A673 (cell line): ENCODE data around the gene ATG7. TPM values are rescaled to one million over a fixed set of nuclear protein-coding genes. Genes with fewer than 3 reads are reported as not detected.

Experiments used
- BruUV-seq: library from RNA; stranded (reverse); fragments of 400-500 nt; replicated peaks from 2 replicates; lab custom pipeline; 2021; lab: Mats Ljungman, UMichigan
- CTCF ChIA-PET: fragments of 300-600 bp; sonication (Branson Sonifier 250); formaldehyde crosslinking; loops from one replicate; lab custom pipeline; 2022; ENCODE audit warnings: antibody characterized with exemption; lab: Charles Lee
- POLR2A ChIA-PET: fragments of 300-600 bp; sonication (Branson Sonifier 250); formaldehyde crosslinking; loops from one replicate; lab custom pipeline; 2022; ENCODE audit warnings: antibody characterized with exemption; ENCODE audit not compliant: low non-redundant PET; lab: Charles Lee
- DNase-seq: peaks from one replicate; pipeline ENCODE4 v3.0.0-alpha.2; 2015; ENCODE audit warnings: low spot score
- H3K27ac ChIP-seq: fragments of 200-600 bp; sonication (generic); 2 replicates; pipeline ENCODE4 v1.5.1; 2016; ENCODE audit warnings: mixed run types, low read depth, mild to moderate bottlenecking, mixed read lengths, antibody characterized with exemption, low read length; ENCODE audit not compliant: poor library complexity, severe bottlenecking
- H3K27me3 ChIP-seq: fragments of 200-600 bp; sonication (generic); replicated peaks from 2 replicates; pipeline ENCODE4 v1.6.1; 2017; ENCODE audit warnings: mixed run types, low read depth, mild to moderate bottlenecking, mixed read lengths, antibody characterized with exemption, low read length; ENCODE audit not compliant: insufficient read depth, poor library complexity
- H3K36me3 ChIP-seq: fragments of 200-600 bp; sonication (generic); 2 replicates; pipeline ENCODE4 v1.6.1; 2016; ENCODE audit warnings: mixed run types, mild to moderate bottlenecking, mixed read lengths, antibody characterized with exemption, low read length; ENCODE audit not compliant: insufficient read depth, poor library complexity, severe bottlenecking
- H3K4me1 ChIP-seq: fragments of 200-600 bp; sonication (generic); 2 replicates; pipeline ENCODE4 v1.6.1; 2017; ENCODE audit warnings: mixed run types, mild to moderate bottlenecking, mixed read lengths, antibody characterized with exemption, low read length; ENCODE audit not compliant: insufficient read depth, poor library complexity, severe bottlenecking
- H3K4me3 ChIP-seq: fragments of 200-600 bp; sonication (generic); 2 replicates; pipeline ENCODE4 v1.5.1; 2016; ENCODE audit warnings: low read depth, mixed run types, mild to moderate bottlenecking, mixed read lengths, low read length; ENCODE audit not compliant: poor library complexity, severe bottlenecking
- H3K9me3 ChIP-seq: fragments of 200-600 bp; sonication (generic); 2 replicates; pipeline ENCODE4 v1.6.1; 2016; ENCODE audit warnings: mixed run types, low read depth, mild to moderate bottlenecking, mixed read lengths, antibody characterized with exemption, low read length; ENCODE audit not compliant: poor library complexity, severe bottlenecking
- CTCF ChIP-seq: fragments of 300-800, 200-600 bp; sonication (generic); conservative IDR thresholded peaks from 2 replicates; pipeline ENCODE4 v1.5.1; 2017; ENCODE audit warnings: low read depth, mild to moderate bottlenecking, antibody characterized with exemption, low read length, moderate library complexity, mixed read lengths
- EZH2 ChIP-seq: fragments of 200-600 bp; sonication (generic); IDR thresholded peaks from 2 replicates; pipeline ENCODE4 v1.6.1; 2017; ENCODE audit warnings: borderline replicate concordance, low read depth, mild to moderate bottlenecking, mixed read lengths, antibody characterized with exemption, low read length; ENCODE audit not compliant: poor library complexity, severe bottlenecking
- intact Hi-C: fragments of 100-400 bp; cut with micrococcal nuclease; formaldehyde crosslinking; loops from one replicate; pipeline ENCODE4 v1.10.0; 2022; ENCODE audit not compliant: unreplicated experiment
- total RNA-seq: library from RNA; stranded (reverse); gene quantifications from 2 replicates; pipeline ENCODE4 v1.2.3, GENCODE V29; 2021

The ATG7 gene
- total RNA-seq, 1 experiment from 2014 or later, result 30.9 TPM

- H3K27ac ChIP-seq, result no peak overlapping the region
- TF ChIP-seq CTCF, result no peak
- TF ChIP-seq EZH2, result no peak
- CTCF ChIA-PET, result no interaction called here
Observed at GRCh38 chr3:11245827-11246662, 26.2 kb upstream of the ATG7 start.

GRCh38 chr3:11246663-11246970 lies 25.6 kb upstream of the ATG7 start:
- Histone ChIP-seq H3K27me3 (no peaks in the 10 kb centered on the region), H3K4me1 (no peaks in the 10 kb centered on the region), H3K27ac (no peak overlapping the region), H3K4me3 (no peak overlapping the region), H3K36me3 (no peaks in the 10 kb centered on the region), H3K9me3 (no peaks in the 10 kb centered on the region)
- ChIA-PET CTCF (no interaction called here), POLR2A (no interaction called here)
- TF ChIP-seq CTCF (no peak), EZH2 (no peak)
- BruUV-seq, result no TSS peak
- DNase-seq, result no peak
- intact Hi-C loops, result no loop called here

More at GRCh38 chr3:11245827-11246662, 26.2 kb upstream of the ATG7 start:
- Histone ChIP-seq H3K4me3 (no peak overlapping the region), H3K27me3 (no peaks in the 10 kb centered on the region), H3K36me3 (no peaks in the 10 kb centered on the region), H3K9me3 (no peaks in the 10 kb centered on the region), H3K4me1 (no peaks in the 10 kb centered on the region)
- BruUV-seq, result no TSS peak
- intact Hi-C loops, result no loop called here
- no peak for DNase-seq
- POLR2A ChIA-PET, result no interaction called here

GRCh38 chr3:11247362-11247761 lies 24.8 kb upstream of the ATG7 start:
- POLR2A ChIA-PET, result no interaction called here
- TF ChIP-seq CTCF, result no peak
- no peak for TF ChIP-seq EZH2

More at GRCh38 chr3:11247362-11247761, 24.8 kb upstream of the ATG7 start:
- Histone ChIP-seq H3K27me3 (no peaks in the 10 kb centered on the region), H3K4me3 (no peak overlapping the region), H3K9me3 (no peaks in the 10 kb centered on the region), H3K4me1 (no peaks in the 10 kb centered on the region), H3K36me3 (no peaks in the 10 kb centered on the region), H3K27ac (no peak overlapping the region)
- BruUV-seq, result no TSS peak
- intact Hi-C loops, result no loop called here
- DNase-seq, result no peak
- CTCF ChIA-PET, result no interaction called here
